ENCODE measurements around the gene SCT.

Gene SCT

GRCh38 chr11:608791-609251 lies 18.2 kb downstream of the SCT start:
- DNase-seq: no peak

GRCh38 chr11:607971-608659 lies 18.9 kb downstream of the SCT start:
- DNase-seq: no peak

GRCh38 chr11:607020-607780 lies 19.8 kb downstream of the SCT start:
- DNase-seq: no peak

GRCh38 chr11:606245-606644 lies 20.7 kb downstream of the SCT start:
- peak in 1 of 2 experiments; percentile 24 for DNase-seq

GRCh38 chr11:605286-606129 lies 21.5 kb downstream of the SCT start:
- DNase-seq: no peak

GRCh38 chr11:603154-603553 lies 23.8 kb downstream of the SCT start:
- DNase-seq: no peak

- no peak for DNase-seq
These were observed 25.3 kb downstream of the SCT start for GRCh38 chr11:601573-602245.

GRCh38 chr11:598005-598680 lies 28.8 kb downstream of the SCT start:
- DNase-seq: no peak

GRCh38 chr11:597166-597725 lies 29.7 kb downstream of the SCT start:
- DNase-seq: no peak

GRCh38 chr11:596374-596773 lies 30.6 kb downstream of the SCT start:
- no peak for DNase-seq

- no peak for DNase-seq
These were observed 31.6 kb downstream of the SCT start for GRCh38 chr11:595400-595799.

- DNase-seq: no peak
These were observed 33.6 kb downstream of the SCT start for GRCh38 chr11:593347-593746.

GRCh38 chr11:592918-593317 lies 34.1 kb downstream of the SCT start:
- DNase-seq: no peak

- DNase-seq: no peak
These were observed 34.5 kb downstream of the SCT start for GRCh38 chr11:592501-592900.

- no peak for DNase-seq
These were observed 36.0 kb downstream of the SCT start for GRCh38 chr11:590997-591396.

- DNase-seq: no peak
These were observed 37.2 kb downstream of the SCT start for GRCh38 chr11:589798-590197.

GRCh38 chr11:587978-588380 lies 39.0 kb downstream of the SCT start:
- DNase-seq: no peak

GRCh38 chr11:587546-587945 lies 39.4 kb downstream of the SCT start:
- no peak for DNase-seq

- no peak for DNase-seq
These were observed 40.3 kb downstream of the SCT start for GRCh38 chr11:586376-587316.

GRCh38 chr11:584287-584686 lies 42.7 kb downstream of the SCT start:
- no peak for DNase-seq

GRCh38 chr11:581752-582151 lies 45.2 kb downstream of the SCT start:
- no peak for DNase-seq

Data from NCI-H2081 (cell line).